Lung (tissue), 12 donors: ENCODE data around the gene CDC45. TPM values are rescaled to one million over a fixed set of nuclear protein-coding genes. Genes with fewer than 3 reads are reported as not detected.

Experiments
- ATAC-seq: fragments of 200-7000 bp; cut with Tn5 transposase; one replicate; pipeline ENCODE4 v1.9.1; 2020; ENCODE audit warnings: moderate number of reproducible peaks; ENCODE audit not compliant: insufficient read depth, low FRiP score
- DNase-seq, 3 donors: peaks; one replicate each; pipeline ENCODE4 v3.0.0-alpha.2; 2013 to 2017
- H3K27ac ChIP-seq, 2 donors: one replicate each; pipeline ENCODE4 v1.5.1; 2013; ENCODE audit warnings: mild to moderate bottlenecking in 2 of 2, moderate library complexity in 2 of 2, control low read depth in 1 of 2, inconsistent platforms in 1 of 2, low read depth in 1 of 2, low read length in 1 of 2
- H3K27me3 ChIP-seq, 3 donors: one replicate each; pipeline ENCODE4 v1.5.1; 2013; ENCODE audit warnings: low read length in 2 of 3; ENCODE audit not compliant: control insufficient read depth in 3 of 3, insufficient read depth in 3 of 3
- H3K36me3 ChIP-seq, 4 donors: one replicate each; pipeline ENCODE4 v1.5.1; 2013; ENCODE audit warnings: low read length in 4 of 4, mild to moderate bottlenecking in 1 of 4, moderate library complexity in 1 of 4; ENCODE audit not compliant: control insufficient read depth in 4 of 4, insufficient read depth in 4 of 4
- H3K4me1 ChIP-seq, 5 donors: one replicate each; pipeline ENCODE4 v1.5.1; 2013; ENCODE audit warnings: low read length in 5 of 5, mild to moderate bottlenecking in 2 of 5, moderate library complexity in 1 of 5; ENCODE audit not compliant: control insufficient read depth in 5 of 5, insufficient read depth in 5 of 5
- H3K4me3 ChIP-seq: one replicate; pipeline ENCODE4 v1.5.1; 2013; ENCODE audit warnings: mild to moderate bottlenecking, control low read depth, moderate library complexity
- H3K9ac ChIP-seq, 2 donors: one replicate each; pipeline ENCODE4 v1.5.1; 2013; ENCODE audit warnings: low read length in 2 of 2, control low read depth in 1 of 2; ENCODE audit not compliant: insufficient read depth in 1 of 2
- H3K9me3 ChIP-seq, 4 donors: one replicate each; pipeline ENCODE4 v1.5.1; 2013; ENCODE audit warnings: low read length in 3 of 4, mild to moderate bottlenecking in 1 of 4, moderate library complexity in 1 of 4; ENCODE audit not compliant: control insufficient read depth in 4 of 4, insufficient read depth in 3 of 4
- CTCF ChIP-seq: IDR thresholded peaks from 2 replicates; pipeline ENCODE4 v1.5.1; 2012; ENCODE audit warnings: mild to moderate bottlenecking; ENCODE audit errors: control extremely low read depth, extremely low read depth
- WGBS, 2 donors: extraction: QIAGEN DNeasy Blood & Tissue Kit; methylation state at CpG; one replicate each; pipeline ENCODE4 v1.1.7; 2013; 5-methylcytosine and 5-hydroxymethylcytosine counted together
- polyA plus RNA-seq, 2 donors: library from polyadenylated mRNA; stranded (reverse); fragments of 200-250 nt; gene quantifications; one replicate each; pipeline ENCODE4 v1.2.1, GENCODE V29; 2013
- total RNA-seq, 2 donors: library from RNA; depleted of rRNA in 1 of 2; stranded (reverse); fragments of >200 nt in 1 of 2; gene quantifications; one replicate each; pipeline ENCODE4 v1.2.1, GENCODE V29; 2014 to 2021
- donor health status: control.
- donor health status: control.
- donor health status: Bipolar disorder and iron deficiency.
- donor health status: healthy.
- donor health status: DM: yes; HTN: yes; CAD: no.

CDC45 gene
- total and polyA plus RNA-seq, 4 donors: 2.1 to 6.8 (median 3.1) TPM

GRCh38 chr22:19464975-19465374, 14.7 kb upstream of the CDC45 start:
- Histone ChIP-seq H3K4me3 (no peak overlapping the region), H3K9me3 (no peaks in the 10 kb centered on the region), H3K9ac (no peak overlapping the region), H3K27me3 (no peaks in the 10 kb centered on the region), H3K4me1 (no peaks in the 10 kb centered on the region), H3K36me3 (peaks cover 22 to 50% (median 27%) of the 10 kb centered on the region in 4 donors), H3K27ac (no peak overlapping the region)
- 87 to 92% methylated on average over 4 of the region's 4 CpGs for WGBS, 2 donors
- no peak for DNase-seq
- ATAC-seq: no peak
- no peak for TF ChIP-seq CTCF

- H3K9ac ChIP-seq: no peak overlapping the region
- WGBS, 2 donors: 93% methylated on average over 14 of the region's 14 CpGs
- no peak overlapping the region for H3K4me3 ChIP-seq
- no peaks in the 10 kb centered on the region for H3K9me3 ChIP-seq
- H3K27ac ChIP-seq: no peak overlapping the region
- no peak for ATAC-seq
- H3K36me3 ChIP-seq: peaks cover 27 to 58% (median 31%) of the 10 kb centered on the region in 4 donors
- no peaks in the 10 kb centered on the region for H3K4me1 ChIP-seq
- no peak for DNase-seq
- TF ChIP-seq CTCF: no peak
- H3K27me3 ChIP-seq: no peaks in the 10 kb centered on the region
Observed at GRCh38 chr22:19466126-19466716, 13.5 kb upstream of the CDC45 start.

- H3K27ac ChIP-seq: no peak overlapping the region
- no peaks in the 10 kb centered on the region for H3K4me1 ChIP-seq
- 94 to 95% methylated on average over 9 of the region's 9 CpGs for WGBS, 2 donors
- H3K4me3 ChIP-seq: no peak overlapping the region
- no peak for TF ChIP-seq CTCF
- no peaks in the 10 kb centered on the region for H3K9me3 ChIP-seq
- no peak for DNase-seq
- ATAC-seq: no peak
- peaks cover 28 to 64% (median 31%) of the 10 kb centered on the region in 4 donors for H3K36me3 ChIP-seq
- H3K27me3 ChIP-seq: no peaks in the 10 kb centered on the region
- H3K9ac ChIP-seq: no peak overlapping the region
Observed at GRCh38 chr22:19466848-19467752, 12.6 kb upstream of the CDC45 start.
